Psoas muscle (tissue), 8 donors: ENCODE measurements around the gene OVAAL. TPM values are rescaled to one million over a fixed set of nuclear protein-coding genes. Genes with fewer than 3 reads are reported as not detected.

Experiments
- ATAC-seq, 4 donors: fragments of 200-7000 bp; cut with Tn5 transposase; one replicate each; pipeline ENCODE4 v1.9.1; 2020; ENCODE audit warnings: moderate library complexity in 3 of 4, mild to moderate bottlenecking in 2 of 4
- DNase-seq, 2 donors: peaks; one replicate each; pipeline ENCODE4 v3.0.0-alpha.2; 2020
- H3K27ac ChIP-seq: fragments of 200-600 bp; one replicate; pipeline ENCODE4 v1.8.0; 2022
- H3K27me3 ChIP-seq, 3 donors: fragments of 200-600 bp in 1 of 3; one replicate each; pipeline versions ENCODE4 v1.6.1 to v1.8.0; 2013 to 2022; ENCODE audit warnings: low read length in 2 of 3, mild to moderate bottlenecking in 2 of 3, moderate library complexity in 1 of 3; ENCODE audit not compliant: insufficient read depth in 3 of 3
- H3K36me3 ChIP-seq, 2 donors: fragments of 200-600 bp in 1 of 2; one replicate each; pipeline versions ENCODE4 v1.6.1 to v1.8.0; 2013 to 2022; ENCODE audit warnings: low read depth in 1 of 2, mild to moderate bottlenecking in 1 of 2, moderate library complexity in 1 of 2; ENCODE audit not compliant: insufficient read depth in 1 of 2
- H3K4me1 ChIP-seq: fragments of 200-600 bp; one replicate; pipeline ENCODE4 v1.8.0; 2022
- H3K4me3 ChIP-seq: fragments of 200-600 bp; one replicate; pipeline ENCODE4 v1.8.0; 2022; ENCODE audit warnings: mild to moderate bottlenecking
- H3K9me3 ChIP-seq: fragments of 200-600 bp; one replicate; pipeline ENCODE4 v1.8.0; 2022
- WGBS, 3 donors: extraction: QIAGEN DNeasy Blood & Tissue Kit; methylation state at CpG; one replicate each; pipeline versions ENCODE4 v1.1.6 to v1.1.7; 2013; 5-methylcytosine and 5-hydroxymethylcytosine counted together
- intact Hi-C, 2 donors: fragments of 100-400 bp; cut with DNase I; formaldehyde crosslinking; loops; one replicate each; pipeline versions ENCODE4 v1.11.0 to v1.14.2; 2022
- polyA plus RNA-seq, 3 donors: library from polyadenylated mRNA; stranded (reverse); fragments of 200-250 nt; gene quantifications; one replicate each; pipeline ENCODE4 v1.2.3, GENCODE V29; 2013
- total RNA-seq, 4 donors: library from RNA; stranded (reverse); fragmentation: NEBNext Ultra II Directional in 2 of 4; extraction: Animal tissue kit (Norgen Biotek cat#: 25700) in 2 of 4; gene quantifications; one replicate each; pipeline versions ENCODE4 v1.2.1 to v1.2.4, GENCODE V29; 2021 to 2023
- TF ChIP-seq, protein P1 (sequence below): fragments of 200-600 bp; IDR thresholded peaks from one replicate; pipeline ENCODE4 v1.8.0; 2022; ENCODE audit warnings: antibody characterized with exemption
- donor health status: healthy with polysubstance abuse.
- donor health status: DM: no; HTN: no; CAD: no; lungs with moderate emphysema.
- donor health status: Bipolar disorder and iron deficiency.
- donor health status: healthy.
- donor health status: DM: yes; HTN: yes; CAD: no.
- donor health status: DM: no; HTN: no; CAD: no.
- donor health status: DM: no; HTN: no; CAD: no.
- donor health status: DM: yes; HTN: yes; CAD: no.

Gene OVAAL
- total and polyA plus RNA-seq, 7 donors: 0.04 TPM; not detected in 6

DNA sequence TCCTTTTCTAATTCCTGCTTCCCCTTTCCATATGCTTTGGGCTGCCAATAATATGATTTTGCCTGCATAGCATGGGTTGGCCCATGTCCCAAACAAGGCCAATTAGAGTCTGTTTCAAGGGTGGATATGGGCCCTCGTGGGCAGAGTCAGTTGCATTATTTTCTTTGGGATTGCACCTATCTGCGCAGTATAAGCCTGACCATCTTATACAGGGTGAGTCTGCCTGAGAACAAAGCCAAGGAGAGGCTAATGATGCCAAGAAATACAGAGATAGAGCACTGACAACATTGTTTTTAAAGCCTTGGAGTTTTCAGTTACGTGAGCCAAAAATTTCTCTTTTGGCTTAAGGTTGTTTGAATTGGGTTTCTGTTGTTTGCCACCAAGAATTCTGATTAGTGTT lies 18.6 kb downstream of the OVAAL start:
- DNase-seq (no peak), ATAC-seq (no peak)
- no peak overlapping the region for H3K27ac ChIP-seq
- no peaks in the 10 kb centered on the region for H3K4me1 ChIP-seq
- TF ChIP-seq, protein P1, sequence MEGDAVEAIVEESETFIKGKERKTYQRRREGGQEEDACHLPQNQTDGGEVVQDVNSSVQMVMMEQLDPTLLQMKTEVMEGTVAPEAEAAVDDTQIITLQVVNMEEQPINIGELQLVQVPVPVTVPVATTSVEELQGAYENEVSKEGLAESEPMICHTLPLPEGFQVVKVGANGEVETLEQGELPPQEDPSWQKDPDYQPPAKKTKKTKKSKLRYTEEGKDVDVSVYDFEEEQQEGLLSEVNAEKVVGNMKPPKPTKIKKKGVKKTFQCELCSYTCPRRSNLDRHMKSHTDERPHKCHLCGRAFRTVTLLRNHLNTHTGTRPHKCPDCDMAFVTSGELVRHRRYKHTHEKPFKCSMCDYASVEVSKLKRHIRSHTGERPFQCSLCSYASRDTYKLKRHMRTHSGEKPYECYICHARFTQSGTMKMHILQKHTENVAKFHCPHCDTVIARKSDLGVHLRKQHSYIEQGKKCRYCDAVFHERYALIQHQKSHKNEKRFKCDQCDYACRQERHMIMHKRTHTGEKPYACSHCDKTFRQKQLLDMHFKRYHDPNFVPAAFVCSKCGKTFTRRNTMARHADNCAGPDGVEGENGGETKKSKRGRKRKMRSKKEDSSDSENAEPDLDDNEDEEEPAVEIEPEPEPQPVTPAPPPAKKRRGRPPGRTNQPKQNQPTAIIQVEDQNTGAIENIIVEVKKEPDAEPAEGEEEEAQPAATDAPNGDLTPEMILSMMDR: no peak
- 60 to 74% (median 68%) methylated on average over 3 of the region's 3 CpGs for WGBS, 3 donors
- no peaks in the 10 kb centered on the region for H3K9me3 ChIP-seq
- H3K36me3 ChIP-seq: no peaks in the 10 kb centered on the region
- intact Hi-C loops: no loop called here
- H3K27me3 ChIP-seq: no peaks in the 10 kb centered on the region
- H3K4me3 ChIP-seq: no peak overlapping the region

DNA sequence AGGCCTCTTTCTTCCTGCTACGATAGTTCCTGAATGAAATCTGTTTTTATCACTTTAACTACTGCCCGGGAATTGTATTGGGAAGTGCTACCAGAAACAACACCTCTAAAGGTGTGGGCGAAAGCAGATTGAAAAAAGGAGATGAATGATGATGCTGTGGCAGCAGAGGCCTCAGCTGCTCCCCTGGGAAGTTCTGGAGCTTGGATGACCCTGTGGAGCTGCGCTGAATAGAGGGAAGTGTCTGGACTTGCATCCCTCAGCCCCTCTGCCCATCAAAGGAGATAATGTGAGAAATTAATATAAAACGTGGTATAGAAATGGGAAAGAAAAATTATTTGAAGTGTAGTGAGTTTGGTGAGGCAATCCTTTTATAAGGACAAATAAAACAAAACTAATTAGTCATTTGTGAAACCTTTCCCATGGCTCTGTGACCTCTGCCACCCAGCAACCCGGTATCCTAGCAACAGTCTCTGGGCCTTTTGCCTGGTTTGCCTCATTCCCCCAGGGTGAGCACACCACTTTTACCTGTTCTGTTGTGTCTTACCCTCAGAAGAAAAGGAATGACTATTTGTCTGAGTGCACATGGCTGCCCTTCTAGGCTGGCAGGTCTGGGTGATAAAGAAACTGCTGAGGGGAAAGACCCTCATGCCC lies 21.3 kb downstream of the OVAAL start:
- Histone ChIP-seq H3K9me3 (no peaks in the 10 kb centered on the region), H3K27me3 (no peaks in the 10 kb centered on the region), H3K4me1 (no peaks in the 10 kb centered on the region), H3K36me3 (no peaks in the 10 kb centered on the region), H3K4me3 (no peak overlapping the region), H3K27ac (no peak overlapping the region)
- 67 to 75% (median 72%) methylated on average over 6 of the region's 6 CpGs for WGBS, 3 donors
- intact Hi-C loops: no loop called here
- no peak for DNase-seq
- no peak for ATAC-seq
- TF ChIP-seq, protein P1: no peak

DNA sequence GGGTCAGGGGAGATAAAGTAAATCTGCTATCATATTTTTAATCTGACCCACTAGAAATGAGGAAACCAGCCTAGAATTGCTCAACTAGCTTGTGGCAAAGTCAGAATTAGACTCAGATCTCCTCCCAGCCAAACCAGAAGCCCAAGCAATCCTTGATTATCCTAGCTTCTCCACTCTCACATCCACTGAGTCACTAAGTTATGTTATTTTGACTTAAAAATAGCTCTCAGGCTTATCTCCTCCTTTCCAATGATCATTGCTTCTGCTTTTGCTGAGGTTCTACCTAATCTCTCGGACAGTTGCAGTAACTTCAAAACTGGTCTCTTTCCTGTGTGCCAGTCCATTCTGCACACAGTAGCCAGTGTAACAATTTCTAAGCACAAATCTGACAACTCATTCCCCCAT lies 22.9 kb downstream of the OVAAL start:
- Histone ChIP-seq H3K27me3 (no peaks in the 10 kb centered on the region), H3K9me3 (no peaks in the 10 kb centered on the region), H3K36me3 (no peaks in the 10 kb centered on the region), H3K4me3 (no peak overlapping the region), H3K4me1 (no peaks in the 10 kb centered on the region), H3K27ac (no peak overlapping the region)
- DNase-seq (no peak), ATAC-seq (no peak)
- TF ChIP-seq, protein P1: no peak
- WGBS, 3 donors: 89 to 100% (median 97%) methylated on average over 1 of the region's 1 CpG
- intact Hi-C loops: no loop called here

DNA sequence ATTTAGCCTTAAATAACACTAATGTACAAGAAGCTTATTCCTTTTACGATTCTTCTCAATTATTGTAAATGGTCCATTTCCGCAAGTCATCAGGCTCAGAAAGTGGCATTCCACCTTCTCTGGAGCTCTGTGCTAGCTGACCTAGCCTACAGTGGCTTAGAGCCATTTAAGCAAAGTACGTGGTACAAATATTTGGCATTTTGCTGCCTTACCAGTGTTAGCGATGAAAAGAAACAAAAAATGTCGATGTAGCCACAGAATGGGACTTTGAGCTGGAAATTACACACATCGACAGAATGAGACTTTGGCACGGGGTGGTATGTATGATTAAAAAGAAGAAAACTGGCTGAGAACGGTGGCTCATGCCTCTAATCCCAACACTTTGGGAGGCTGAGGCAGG lies 26.1 kb downstream of the OVAAL start:
- no peaks in the 10 kb centered on the region for H3K36me3 ChIP-seq
- ATAC-seq (no peak), DNase-seq (no peak)
- no peak overlapping the region for H3K27ac ChIP-seq
- no peak overlapping the region for H3K4me3 ChIP-seq
- 92 to 95% (median 93%) methylated on average over 8 of the region's 8 CpGs for WGBS, 3 donors
- no peaks in the 10 kb centered on the region for H3K9me3 ChIP-seq
- H3K27me3 ChIP-seq: no peaks in the 10 kb centered on the region
- intact Hi-C loops: no loop called here
- H3K4me1 ChIP-seq: no peaks in the 10 kb centered on the region
- TF ChIP-seq, protein P1: no peak

DNA sequence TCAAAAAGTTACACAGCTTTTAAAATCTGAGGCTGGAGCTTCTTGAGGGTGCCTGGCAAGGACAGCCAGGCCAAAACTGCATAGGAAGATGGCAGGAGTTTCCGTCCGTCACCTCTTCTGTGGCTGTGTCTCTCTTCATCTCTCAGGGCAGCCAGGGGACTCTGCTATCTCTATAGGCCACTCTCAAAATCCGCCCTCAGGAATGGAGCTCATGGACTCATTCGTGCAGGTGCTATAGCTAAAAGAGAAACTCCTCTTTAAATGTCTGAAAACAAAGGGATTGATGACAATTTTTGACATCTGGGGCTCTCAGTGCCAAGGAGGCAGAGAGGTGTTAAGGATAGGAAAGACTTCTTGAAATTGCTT lies 27.2 kb downstream of the OVAAL start:
- no peak overlapping the region for H3K4me3 ChIP-seq
- no peaks in the 10 kb centered on the region for H3K36me3 ChIP-seq
- intact Hi-C loops: no loop called here
- TF ChIP-seq, protein P1: no peak
- no peaks in the 10 kb centered on the region for H3K4me1 ChIP-seq
- H3K27me3 ChIP-seq: no peaks in the 10 kb centered on the region
- WGBS, 3 donors: 86 to 92% (median 86%) methylated on average over 4 of the region's 4 CpGs
- H3K9me3 ChIP-seq: no peaks in the 10 kb centered on the region
- DNase-seq (no peak), ATAC-seq (no peak)
- H3K27ac ChIP-seq: no peak overlapping the region
